Progenitor cell of endocrine pancreas (in vitro differentiated cells): Measurements from ENCODE around the gene APH1B. TPM values are rescaled to one million over a fixed set of nuclear protein-coding genes. Genes with fewer than 3 reads are reported as not detected.

Experiments
- DNase-seq: peaks from one replicate; pipeline ENCODE4 v3.0.0; 2021; ENCODE audit warnings: low spot score; ENCODE audit not compliant: unreplicated experiment
- H3K27ac Mint-ChIP-seq: 2 replicates; pipeline ENCODE4 v1.8.0; 2021; ENCODE audit warnings: mild to moderate bottlenecking, moderate library complexity, mixed read lengths
- H3K27me3 Mint-ChIP-seq: 2 replicates; pipeline ENCODE4 v1.8.0; 2021; ENCODE audit warnings: mixed read lengths
- H3K36me3 Mint-ChIP-seq: 2 replicates; pipeline ENCODE4 v1.8.0; 2022; ENCODE audit warnings: mixed read lengths; ENCODE audit not compliant: insufficient read depth
- H3K4me1 Mint-ChIP-seq: 2 replicates; pipeline ENCODE4 v1.8.0; 2021; ENCODE audit warnings: low read depth, mixed read lengths
- H3K4me3 Mint-ChIP-seq: 2 replicates; pipeline ENCODE4 v1.8.0; 2021; ENCODE audit warnings: low read depth, mild to moderate bottlenecking, moderate library complexity, mixed read lengths
- H3K9me3 Mint-ChIP-seq: 2 replicates; pipeline ENCODE4 v1.8.0; 2021; ENCODE audit warnings: low read depth, mixed read lengths
- total RNA-seq: library from RNA; stranded (reverse); gene quantifications from 2 replicates; pipeline ENCODE4 v1.2.1, GENCODE V29; 2021
- TF ChIP-seq, protein P1 (sequence below): fragments of 200-600 bp; sonication (generic); IDR thresholded peaks from one replicate; pipeline ENCODE4 v1.5.0; 2021; ENCODE audit warnings: antibody characterized with exemption, mild to moderate bottlenecking; ENCODE audit not compliant: unreplicated experiment

The APH1B gene
- total RNA-seq, 1 donor from 2014 or later, result 17.6 TPM

DNA sequence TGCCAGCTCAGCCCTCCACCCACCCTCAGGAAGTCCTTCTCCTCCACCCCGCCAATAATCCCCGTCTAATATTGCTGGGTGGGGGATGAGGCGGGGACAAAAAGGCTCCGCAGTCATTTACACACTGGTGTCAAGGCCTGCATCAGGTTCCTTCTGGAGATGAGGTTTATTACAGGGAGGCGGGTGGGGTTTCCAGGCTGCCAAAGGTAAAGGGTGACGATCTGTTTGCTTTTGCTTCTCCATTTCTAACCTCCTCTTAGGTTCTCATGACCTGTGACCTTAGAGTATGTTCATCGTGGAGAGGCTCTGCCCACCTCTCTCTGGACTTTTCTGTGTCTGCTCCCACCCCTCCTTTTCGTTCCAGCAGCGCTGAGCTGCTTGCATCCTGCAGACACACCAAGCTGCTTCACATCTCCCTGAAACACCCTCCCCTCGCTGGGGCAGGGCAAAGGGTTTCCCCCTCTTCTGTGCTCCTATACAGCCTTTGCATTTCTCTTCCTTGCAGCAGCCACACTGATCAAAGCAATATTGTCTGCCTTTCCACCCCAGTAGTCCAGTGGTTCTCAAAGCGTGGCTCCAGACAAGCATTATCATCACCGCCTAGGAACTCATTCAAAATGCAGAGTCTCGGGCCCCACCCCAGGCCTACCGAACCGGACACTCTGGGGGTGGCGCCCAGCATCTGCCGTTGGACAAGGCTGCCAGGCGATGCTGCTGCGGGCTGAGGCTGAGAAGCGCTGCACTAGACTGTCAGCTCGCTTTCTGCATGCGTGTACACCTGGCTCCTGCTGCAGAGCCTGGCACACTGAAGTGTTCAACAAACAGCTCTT is 77.6 kb downstream of the APH1B start:
- no peak for DNase-seq
- H3K9me3 Mint-ChIP-seq, result no peaks in the 10 kb centered on the region
- TF ChIP-seq, protein P1, sequence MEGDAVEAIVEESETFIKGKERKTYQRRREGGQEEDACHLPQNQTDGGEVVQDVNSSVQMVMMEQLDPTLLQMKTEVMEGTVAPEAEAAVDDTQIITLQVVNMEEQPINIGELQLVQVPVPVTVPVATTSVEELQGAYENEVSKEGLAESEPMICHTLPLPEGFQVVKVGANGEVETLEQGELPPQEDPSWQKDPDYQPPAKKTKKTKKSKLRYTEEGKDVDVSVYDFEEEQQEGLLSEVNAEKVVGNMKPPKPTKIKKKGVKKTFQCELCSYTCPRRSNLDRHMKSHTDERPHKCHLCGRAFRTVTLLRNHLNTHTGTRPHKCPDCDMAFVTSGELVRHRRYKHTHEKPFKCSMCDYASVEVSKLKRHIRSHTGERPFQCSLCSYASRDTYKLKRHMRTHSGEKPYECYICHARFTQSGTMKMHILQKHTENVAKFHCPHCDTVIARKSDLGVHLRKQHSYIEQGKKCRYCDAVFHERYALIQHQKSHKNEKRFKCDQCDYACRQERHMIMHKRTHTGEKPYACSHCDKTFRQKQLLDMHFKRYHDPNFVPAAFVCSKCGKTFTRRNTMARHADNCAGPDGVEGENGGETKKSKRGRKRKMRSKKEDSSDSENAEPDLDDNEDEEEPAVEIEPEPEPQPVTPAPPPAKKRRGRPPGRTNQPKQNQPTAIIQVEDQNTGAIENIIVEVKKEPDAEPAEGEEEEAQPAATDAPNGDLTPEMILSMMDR, result no peak
- peaks cover 17% of the 10 kb centered on the region for H3K27me3 Mint-ChIP-seq
- H3K36me3 Mint-ChIP-seq, result no peaks in the 10 kb centered on the region
- no peak overlapping the region for H3K27ac Mint-ChIP-seq
- peaks cover 7% of the 10 kb centered on the region for H3K4me1 Mint-ChIP-seq
- no peak overlapping the region for H3K4me3 Mint-ChIP-seq

GRCh38 chr15:63357061-63357460 is 79.7 kb downstream of the APH1B start:
- Mint-ChIP-seq H3K4me3 (no peak overlapping the region), H3K36me3 (no peaks in the 10 kb centered on the region), H3K27ac (no peak overlapping the region), H3K4me1 (peaks cover 7% of the 10 kb centered on the region), H3K9me3 (no peaks in the 10 kb centered on the region), H3K27me3 (peaks cover 25% of the 10 kb centered on the region)
- DNase-seq, result no peak
- TF ChIP-seq, protein P1, result no peak

DNA sequence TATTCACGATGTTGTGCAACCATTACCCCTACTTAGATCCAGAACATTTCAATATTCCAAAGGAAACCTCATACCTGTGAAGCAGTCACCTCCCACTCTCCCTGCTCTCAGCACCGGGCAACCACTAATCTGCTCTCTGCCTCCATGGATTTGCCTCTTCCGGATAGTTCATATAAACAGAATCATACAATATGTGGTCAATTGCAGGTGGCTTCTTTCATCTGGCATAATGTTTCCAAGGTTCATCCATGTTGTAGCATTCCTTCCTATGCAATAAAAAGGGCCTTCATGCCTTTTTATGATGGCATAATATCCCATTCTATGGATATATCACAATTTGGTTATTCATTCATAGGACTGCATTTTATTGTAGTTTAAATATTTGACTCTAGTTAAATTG is 80.3 kb downstream of the APH1B start:
- Mint-ChIP-seq H3K4me1 (peaks cover 7% of the 10 kb centered on the region), H3K27ac (no peak overlapping the region), H3K36me3 (no peaks in the 10 kb centered on the region), H3K27me3 (peaks cover 28% of the 10 kb centered on the region), H3K9me3 (no peaks in the 10 kb centered on the region), H3K4me3 (no peak overlapping the region)
- TF ChIP-seq, protein P1, result no peak
- DNase-seq, result no peak

- Mint-ChIP-seq H3K9me3 (no peaks in the 10 kb centered on the region), H3K4me3 (no peak overlapping the region), H3K27me3 (peaks cover 28% of the 10 kb centered on the region), H3K4me1 (peaks cover 7% of the 10 kb centered on the region), H3K27ac (no peak overlapping the region), H3K36me3 (no peaks in the 10 kb centered on the region)
- TF ChIP-seq, protein P1, result no peak
- no peak for DNase-seq
Observed at GRCh38 chr15:63358241-63359029, 81.0 kb downstream of the APH1B start.

Other genes with a start within 250 kb of the APH1B start
- gene TPM1, start 234.9 kb upstream of the APH1B start, total RNA-seq, result 284 and 300 TPM in 2 replicates
- 10.2 and 11.5 TPM in 2 replicates for gene LACTB, start 155.7 kb upstream of the APH1B start, total RNA-seq
- 129 and 140 TPM in 2 replicates for gene RPS27L, start 120.1 kb upstream of the APH1B start, total RNA-seq
- 31.6 and 37.2 TPM in 2 replicates for gene RAB8B, start 88.0 kb upstream of the APH1B start, total RNA-seq
- 0.38 and 0.58 TPM in 2 replicates for gene CA12, start 104.2 kb downstream of the APH1B start, total RNA-seq
- 77.0 and 81.2 TPM in 2 replicates for gene USP3, start 227.0 kb downstream of the APH1B start, total RNA-seq